ENCODE data around the gene NRG3. TPM values are rescaled to one million over a fixed set of nuclear protein-coding genes. Genes with fewer than 3 reads are reported as not detected.

NRG3 gene
- total and polyA plus RNA-seq, 9 donors = 0.04 to 4.5 (median 0.15) TPM; not detected in 2

DNA sequence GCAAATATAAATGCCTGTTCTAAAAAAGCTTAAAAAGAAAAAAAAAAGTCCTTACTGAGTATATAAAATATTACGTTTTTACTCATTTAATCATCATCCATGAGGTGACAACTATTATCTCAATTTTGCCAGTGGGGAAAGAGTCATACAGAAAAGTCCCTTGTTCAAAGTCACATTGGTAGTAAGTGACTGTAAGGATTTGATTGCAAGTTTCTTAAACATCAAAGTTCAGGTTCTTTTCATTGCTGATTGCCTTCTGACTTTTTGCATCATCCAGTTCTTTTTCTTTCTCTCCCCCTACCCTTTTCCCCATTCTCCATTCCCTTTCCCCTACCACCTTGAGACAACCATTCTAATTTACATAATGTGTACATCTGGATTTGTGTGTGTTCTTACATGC lies 363.3 kb downstream of the NRG3 start:
- Histone ChIP-seq H3K9me3 (no peaks in the 10 kb centered on the region), H3K4me1 (ENCODE audit: insufficient read depth) (no peaks in the 10 kb centered on the region), H3K27me3 (no peaks in the 10 kb centered on the region), H3K27ac (no peak overlapping the region), H3K36me3 (no peaks in the 10 kb centered on the region), H3K4me3 (no peak overlapping the region)
- intact Hi-C loops (cut with DNase I) = no loop called here
- WGBS, 3 donors = 55 to 78% (median 71%) methylated on average over 1 of the region's 1 CpG
- no peak for DNase-seq
- TF ChIP-seq EP300 (IDR thresholded peaks at IDR 0.05) = no peak
- TF ChIP-seq CTCF (IDR thresholded peaks at IDR 0.05) = no peak
- TF ChIP-seq POLR2A (IDR thresholded peaks at IDR 0.05) = no peak

- intact Hi-C loops (cut with DNase I) = no loop called here
- WGBS, 3 donors = 66 to 89% (median 67%) methylated on average over 3 of the region's 3 CpGs
Measured at GRCh38 chr10:82240408-82240807, 365.4 kb downstream of the NRG3 start.

GRCh38 chr10:82242778-82243177 lies 367.8 kb downstream of the NRG3 start:
- intact Hi-C loops (cut with DNase I) = no loop called here
- H3K4me3 ChIP-seq = no peak overlapping the region
- TF ChIP-seq CTCF (IDR thresholded peaks at IDR 0.05) = no peak
- no peak for TF ChIP-seq POLR2A (IDR thresholded peaks at IDR 0.05)
- TF ChIP-seq EP300 (IDR thresholded peaks at IDR 0.05) = no peak
- H3K9me3 ChIP-seq = no peaks in the 10 kb centered on the region
- H3K27me3 ChIP-seq = no peaks in the 10 kb centered on the region
- 51 to 57% (median 54%) methylated on average over 2 of the region's 2 CpGs for WGBS, 3 donors
- H3K27ac ChIP-seq = no peak overlapping the region
- DNase-seq = no peak
- no peaks in the 10 kb centered on the region for H3K4me1 ChIP-seq (ENCODE audit: insufficient read depth)
- H3K36me3 ChIP-seq = no peaks in the 10 kb centered on the region

More at GRCh38 chr10:82240408-82240807, 365.4 kb downstream of the NRG3 start:
- Histone ChIP-seq H3K27ac (no peak overlapping the region), H3K4me1 (ENCODE audit: insufficient read depth) (no peaks in the 10 kb centered on the region), H3K27me3 (no peaks in the 10 kb centered on the region), H3K9me3 (no peaks in the 10 kb centered on the region), H3K36me3 (no peaks in the 10 kb centered on the region), H3K4me3 (no peak overlapping the region)
- TF ChIP-seq CTCF (IDR thresholded peaks at IDR 0.05) (no peak), EP300 (IDR thresholded peaks at IDR 0.05) (no peak), POLR2A (IDR thresholded peaks at IDR 0.05) (no peak)
- no peak for DNase-seq

- Histone ChIP-seq H3K27me3 (no peaks in the 10 kb centered on the region), H3K27ac (no peak overlapping the region), H3K9me3 (no peaks in the 10 kb centered on the region), H3K36me3 (no peaks in the 10 kb centered on the region), H3K4me1 (ENCODE audit: insufficient read depth) (no peaks in the 10 kb centered on the region), H3K4me3 (no peak overlapping the region)
- TF ChIP-seq POLR2A (IDR thresholded peaks at IDR 0.05) (no peak), CTCF (IDR thresholded peaks at IDR 0.05) (no peak), EP300 (IDR thresholded peaks at IDR 0.05) (no peak)
- DNase-seq = no peak
- 56 to 70% (median 63%) methylated on average over 2 of the region's 2 CpGs for WGBS, 3 donors
- intact Hi-C loops (cut with DNase I) = no loop called here
Measured at GRCh38 chr10:82245157-82245556, 370.2 kb downstream of the NRG3 start.

Measured in ovary (tissue), 9 donors.